Superior temporal gyrus (tissue), 1 donor: Measurements from ENCODE around the gene VOPP1.

Experiments used
- DNase-seq: peaks from one replicate; pipeline ENCODE4 v3.0.0-alpha.2; 2016; ENCODE audit errors: extremely low spot score

VOPP1 gene

DNA sequence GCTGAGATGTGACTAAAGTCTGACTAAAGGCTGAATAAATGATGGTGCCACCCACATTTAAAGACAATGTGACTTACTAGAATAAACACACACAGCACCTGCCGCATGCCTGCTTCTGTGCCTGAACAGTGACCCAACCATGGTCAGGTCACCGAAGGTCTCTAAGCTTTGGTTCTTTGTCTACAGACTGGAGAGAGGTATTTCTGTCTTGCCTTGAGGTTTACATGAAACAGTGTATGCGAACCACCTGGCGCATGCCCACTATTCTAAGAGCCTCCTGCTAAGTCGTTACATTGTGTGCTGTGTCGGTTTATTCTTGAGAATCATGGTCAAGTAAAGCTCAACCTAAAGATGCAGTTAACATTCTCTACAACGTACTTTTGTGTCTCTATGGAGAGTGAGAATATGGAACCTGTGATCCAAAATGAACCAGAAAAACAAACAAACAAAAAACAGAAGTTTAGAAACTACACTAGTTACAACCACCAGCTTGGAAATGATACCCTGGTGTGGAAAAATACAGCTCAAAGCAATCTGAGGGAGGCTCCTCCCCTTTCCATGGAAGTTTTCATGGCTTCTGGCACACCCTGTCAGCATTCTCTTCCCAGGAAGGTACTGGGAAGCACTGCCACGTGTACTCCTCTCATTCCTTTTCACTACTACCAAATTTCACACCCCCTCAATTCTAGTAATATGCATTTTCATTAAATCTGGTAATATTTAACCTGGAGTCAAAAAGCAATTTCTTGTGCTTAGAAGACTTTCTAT lies 40.0 kb downstream of the VOPP1 start:
- peak; percentile 50 for DNase-seq

DNA sequence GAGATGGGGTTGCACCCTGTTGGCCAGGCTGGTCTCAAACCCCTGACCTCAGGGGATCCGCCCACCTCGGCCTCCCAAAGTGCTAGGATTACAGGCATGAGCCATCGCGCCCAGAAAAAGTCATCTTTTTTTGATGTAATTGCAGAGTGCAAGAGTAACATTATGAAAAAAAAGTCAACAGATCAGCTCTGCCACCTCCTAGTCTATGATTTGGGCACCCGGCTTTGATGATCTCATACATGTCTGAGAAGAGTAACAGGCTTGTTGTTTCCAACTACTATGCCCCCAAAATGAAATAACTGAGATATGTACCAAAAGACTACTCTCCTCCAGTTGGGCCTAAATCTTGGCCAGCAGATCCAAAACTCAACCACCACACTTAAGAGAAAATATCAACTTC lies 40.8 kb downstream of the VOPP1 start:
- no peak for DNase-seq

- DNase-seq, result no peak
Measured at GRCh38 chr7:55527307-55527706, 45.0 kb downstream of the VOPP1 start.

DNA sequence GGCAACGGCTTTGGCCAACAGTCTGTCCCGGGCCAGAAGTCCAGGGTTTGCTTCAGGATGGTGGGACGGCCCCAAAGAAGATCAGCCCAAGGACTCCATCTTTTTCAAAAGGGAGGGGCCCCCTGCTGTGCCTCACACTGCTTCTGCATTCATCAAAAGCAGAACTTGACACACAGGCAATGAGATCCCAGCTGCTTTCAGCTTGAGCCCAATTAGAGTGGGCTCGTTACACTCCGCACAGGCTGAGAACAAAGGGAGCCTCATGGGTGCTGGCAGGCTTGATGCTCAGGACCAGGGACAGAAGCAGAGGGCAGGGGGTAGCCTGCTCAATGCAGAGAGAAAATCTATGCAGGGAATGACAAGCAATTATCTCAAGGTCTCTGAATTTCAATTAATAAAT lies 45.5 kb downstream of the VOPP1 start:
- DNase-seq, result peak; percentile 75

DNA sequence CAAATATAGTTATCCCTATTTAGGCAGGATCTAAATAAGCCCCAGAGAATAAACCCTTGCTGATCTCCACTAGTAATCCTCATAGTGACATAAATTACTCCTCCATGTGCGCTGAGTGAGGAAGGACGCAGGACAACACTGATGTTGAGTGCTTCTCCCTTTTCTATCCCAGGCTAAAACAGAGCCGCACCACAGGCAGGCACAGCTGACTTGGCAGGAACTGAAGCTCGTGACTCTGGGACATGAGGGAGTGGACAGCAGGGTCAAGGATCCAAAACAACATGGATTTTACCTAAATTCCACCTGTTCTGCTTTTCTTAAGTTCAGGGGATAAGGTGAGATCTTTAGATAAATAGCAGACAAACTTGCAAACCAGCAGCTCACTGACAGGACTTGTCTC lies 46.0 kb downstream of the VOPP1 start:
- DNase-seq, result peak; percentile 70

DNA sequence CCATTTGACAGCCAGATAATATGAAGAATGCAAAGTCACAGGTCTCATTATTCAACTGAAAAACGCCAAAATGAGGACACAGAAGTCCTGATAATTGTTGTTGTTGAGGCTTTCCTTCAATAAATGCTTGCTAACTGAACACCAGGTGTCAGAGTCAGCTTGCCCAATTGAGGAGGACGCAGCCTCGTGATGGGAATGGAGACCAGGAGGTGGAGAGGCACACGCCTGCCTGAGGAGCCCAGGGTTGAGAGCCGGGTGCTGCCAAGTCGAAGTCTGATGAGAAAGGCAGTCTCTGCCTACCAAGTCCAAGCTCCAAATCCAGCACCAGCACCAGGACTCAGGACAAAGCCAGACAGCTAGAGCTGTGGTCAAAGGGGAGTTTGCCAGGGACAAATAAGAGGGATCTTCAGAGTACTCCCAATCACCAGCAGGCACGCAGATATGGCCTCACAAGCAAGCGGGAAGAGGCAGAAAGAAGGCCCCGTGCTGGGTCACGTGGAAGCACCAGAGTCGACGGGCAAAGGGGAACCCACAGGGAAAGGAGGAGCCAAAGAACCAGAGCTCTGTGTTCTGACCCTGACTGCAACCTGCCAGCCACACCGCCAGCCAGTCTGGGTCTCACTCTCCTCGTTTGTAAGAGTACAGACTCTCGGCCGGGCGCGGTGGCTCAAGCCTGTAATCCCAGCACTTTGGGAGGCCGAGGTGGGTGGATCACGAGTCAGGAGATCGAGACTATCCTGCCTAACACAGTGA lies 47.6 kb downstream of the VOPP1 start:
- no peak for DNase-seq

DNA sequence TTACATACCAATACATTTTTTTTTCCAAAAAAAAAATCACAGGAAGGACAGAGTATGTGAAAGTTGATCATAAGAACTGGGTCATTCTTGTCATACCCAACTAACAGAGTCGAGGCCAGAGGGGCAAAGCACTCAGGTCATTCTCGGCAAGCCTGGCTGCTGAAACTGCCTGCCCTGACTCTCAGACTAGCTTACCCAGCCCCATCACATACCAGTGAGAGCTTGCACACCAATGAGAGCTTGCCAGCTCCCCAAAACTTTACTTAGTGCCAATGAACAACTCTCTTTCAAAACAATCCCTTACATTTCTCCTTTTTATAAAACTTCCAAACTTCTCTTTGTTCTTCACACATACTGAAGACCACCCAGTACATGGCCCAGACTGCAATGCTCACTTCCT lies 48.9 kb downstream of the VOPP1 start:
- no peak for DNase-seq

DNA sequence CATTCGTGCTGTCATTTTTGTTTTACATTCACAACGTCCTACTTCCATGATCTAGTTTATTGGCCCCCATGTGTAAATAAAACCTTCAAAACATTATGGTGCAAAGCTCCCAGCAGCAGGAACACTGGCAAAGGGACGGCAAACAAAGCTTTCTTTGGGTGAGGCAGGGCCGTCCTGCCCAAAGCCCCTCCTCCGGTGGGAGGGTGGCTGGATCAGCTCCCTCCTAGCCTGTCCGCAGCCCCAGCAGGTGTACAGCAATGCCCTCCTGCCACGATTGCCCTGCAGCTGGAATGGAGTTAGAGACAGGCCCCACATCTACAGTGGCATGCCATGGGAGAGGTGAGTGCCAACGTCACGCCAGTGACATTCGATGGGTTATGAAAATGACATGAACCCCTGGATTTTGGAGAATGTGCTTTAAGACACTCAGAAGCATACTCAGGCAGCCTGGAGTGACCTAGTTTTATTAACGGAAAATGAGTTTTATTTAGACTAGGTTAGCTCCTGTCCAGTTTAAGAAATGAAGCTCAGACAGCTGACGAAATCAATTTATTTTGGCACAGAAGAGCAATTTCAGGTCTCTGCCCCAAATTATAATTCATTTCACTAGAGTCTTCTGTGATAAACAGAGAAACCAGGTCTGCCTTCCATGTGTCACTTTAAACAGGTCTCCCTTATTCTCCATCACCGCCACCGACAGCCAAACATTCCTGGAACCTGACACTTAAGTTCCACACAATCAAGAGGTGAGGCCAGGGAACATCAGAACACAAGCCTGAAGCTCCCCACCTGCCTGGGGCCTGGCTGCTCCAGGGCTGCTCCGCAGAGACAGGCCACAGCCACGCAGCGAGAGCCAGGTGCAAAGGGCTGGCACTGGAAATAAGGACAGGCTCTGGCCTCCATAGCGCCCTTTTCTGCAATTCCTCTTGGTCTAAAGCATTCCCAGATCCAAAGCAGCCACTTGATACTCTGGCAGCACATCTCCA lies 50.1 kb downstream of the VOPP1 start:
- no peak for DNase-seq

DNA sequence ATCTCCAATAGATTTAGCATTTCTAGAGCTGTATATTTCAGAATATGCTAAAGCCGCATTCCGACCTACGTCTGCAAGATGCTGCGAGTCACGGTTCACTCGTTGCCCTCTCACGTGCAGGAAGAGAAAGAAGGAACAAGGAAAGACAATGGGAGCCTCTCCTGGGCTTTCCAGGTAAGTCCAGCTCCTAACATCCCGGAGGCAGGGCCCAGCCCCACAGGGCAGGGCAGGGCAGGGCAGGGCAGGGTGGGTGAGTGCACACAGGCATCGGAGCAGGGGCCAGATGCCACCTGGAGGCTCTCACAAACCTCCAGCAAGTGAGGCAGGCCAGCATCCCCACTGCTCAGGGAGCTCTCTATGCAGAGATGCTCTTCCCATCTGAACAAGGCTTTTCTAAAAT lies 50.8 kb downstream of the VOPP1 start:
- DNase-seq, result no peak

DNA sequence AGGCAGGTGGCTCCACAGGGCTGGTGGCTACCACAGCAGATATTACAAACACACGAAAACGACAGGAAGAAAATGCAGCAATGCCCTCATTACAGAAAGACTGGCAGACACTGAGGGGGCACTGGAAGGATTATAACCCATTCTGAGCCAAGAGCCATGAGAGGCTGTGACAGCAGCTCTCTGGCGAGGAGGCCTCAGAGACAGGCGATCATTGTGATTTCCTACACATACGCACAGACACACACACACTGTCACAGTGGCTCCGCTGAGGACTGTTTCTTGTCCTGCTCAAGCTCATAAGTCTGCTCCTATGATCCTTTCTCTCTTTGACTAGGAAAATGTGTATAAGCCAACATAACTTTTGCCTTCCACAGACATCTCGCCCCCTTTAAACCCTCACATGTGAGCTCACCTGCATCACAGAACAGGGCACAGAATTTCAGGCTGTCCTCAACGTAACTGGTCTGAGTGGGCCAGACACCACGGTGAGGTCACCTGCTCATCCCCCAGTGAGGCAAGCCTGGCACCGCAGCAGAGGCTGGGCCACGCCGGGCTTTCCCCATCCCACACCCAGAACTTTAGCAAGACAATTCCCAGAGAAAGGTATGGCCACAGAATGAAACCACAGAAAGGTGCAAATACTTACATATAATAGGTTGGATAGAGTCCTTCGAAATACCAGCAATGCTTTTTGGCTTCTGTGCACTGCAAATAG lies 51.7 kb downstream of the VOPP1 start:
- DNase-seq, result no peak

- no peak for DNase-seq
Measured at GRCh38 chr7:55518836-55519235, 53.5 kb downstream of the VOPP1 start.

GRCh38 chr7:55517936-55518689 lies 54.2 kb downstream of the VOPP1 start:
- no peak for DNase-seq

- DNase-seq, result no peak
Measured at GRCh38 chr7:55517191-55517633, 55.1 kb downstream of the VOPP1 start.

GRCh38 chr7:55516409-55516808 lies 55.9 kb downstream of the VOPP1 start:
- no peak for DNase-seq

- DNase-seq, result no peak
Measured at GRCh38 chr7:55515569-55516279, 56.6 kb downstream of the VOPP1 start.

DNA sequence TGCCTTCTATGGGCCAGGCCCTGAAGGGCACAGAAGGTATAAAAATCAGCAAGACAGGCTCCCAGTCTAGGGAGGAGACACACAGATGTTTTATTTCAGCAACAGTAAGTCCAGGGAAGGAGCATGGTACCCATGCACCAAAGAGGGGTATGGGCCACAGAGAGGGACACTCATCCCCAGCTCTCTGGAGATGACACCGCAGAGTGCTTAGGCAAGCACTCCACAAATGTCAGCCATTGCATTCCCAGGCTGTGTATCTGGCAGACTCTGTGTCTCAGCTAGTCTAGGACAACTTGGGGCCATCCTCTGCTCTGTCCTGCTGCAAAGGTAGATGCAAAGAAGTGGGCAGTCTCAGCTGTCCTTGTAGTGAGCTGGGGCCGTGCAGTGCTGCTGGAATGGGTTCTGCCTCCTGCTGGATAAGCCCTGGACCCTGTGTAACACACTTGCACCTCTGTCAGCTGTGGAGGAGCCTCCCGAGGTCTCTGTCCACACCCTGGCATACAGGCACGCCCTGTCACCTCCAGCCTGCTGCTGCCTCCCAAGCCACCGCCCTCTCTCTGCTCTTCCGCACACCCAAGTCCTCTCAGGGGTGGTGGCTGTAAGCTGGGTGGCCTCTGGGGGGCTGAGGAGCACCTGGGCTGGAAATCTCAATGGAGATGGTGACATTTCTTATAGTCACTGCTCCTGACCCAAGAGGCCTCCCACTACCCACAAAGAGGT lies 57.6 kb downstream of the VOPP1 start:
- no peak for DNase-seq

DNA sequence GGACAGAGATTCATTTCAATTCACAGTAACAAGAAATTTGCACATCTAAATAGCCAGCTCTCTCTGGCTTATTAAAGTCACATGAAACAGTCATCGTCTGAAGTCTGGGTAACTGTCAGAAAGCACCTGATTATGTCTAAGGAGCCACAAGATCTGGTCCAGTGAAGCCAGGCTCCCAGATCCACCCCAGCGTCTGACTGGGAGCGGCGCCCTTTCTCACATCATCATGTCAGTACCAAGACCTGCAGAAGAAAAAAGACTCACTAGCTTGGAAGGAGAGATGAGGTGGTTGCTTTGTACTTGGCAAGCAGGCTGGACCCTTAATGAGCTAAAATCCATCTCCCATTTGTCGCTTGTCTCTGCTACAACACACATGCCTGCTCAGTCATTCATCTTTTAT lies 58.4 kb downstream of the VOPP1 start:
- DNase-seq, result no peak

DNA sequence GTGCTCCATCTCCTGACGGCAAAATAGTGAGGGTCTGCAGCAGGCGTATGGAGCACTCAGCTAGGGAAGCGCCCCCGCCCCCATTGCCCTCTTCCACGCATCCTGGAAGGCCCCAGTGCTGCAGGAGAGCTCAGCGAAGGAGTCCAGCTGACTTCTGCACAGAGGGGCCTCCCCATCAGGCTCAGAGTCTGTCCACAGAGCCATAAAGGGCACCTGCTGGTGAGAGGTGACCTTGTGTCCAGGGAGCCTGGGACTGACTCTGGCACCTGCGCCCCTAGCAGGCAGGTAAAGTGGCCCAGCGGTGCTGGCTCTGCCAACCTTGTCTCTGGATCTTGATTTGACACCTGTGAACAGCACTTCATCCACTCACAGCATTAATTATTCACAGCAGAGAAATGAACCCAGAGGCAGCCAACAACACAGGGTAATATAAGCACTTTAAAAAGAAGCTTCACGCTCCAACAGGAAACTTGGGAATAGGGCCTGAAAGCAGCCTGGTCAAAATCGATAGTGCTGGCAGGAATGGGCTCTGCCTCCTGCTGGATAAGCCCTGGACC lies 59.6 kb downstream of the VOPP1 start:
- no peak for DNase-seq

- DNase-seq, result no peak
Measured at GRCh38 chr7:55510621-55511020, 61.7 kb downstream of the VOPP1 start.
